OCI-LY7 (cell line): ENCODE results near the gene USP34. TPM values are rescaled to one million over a fixed set of nuclear protein-coding genes. Genes with fewer than 3 reads are reported as not detected.
A peak's percentile ranks its signal among the peaks of the same experiment; 100 is the strongest.

ENCODE experiments used
- BruUV-seq: library from RNA; stranded (reverse); fragments of 400-500 nt; replicated peaks from 2 replicates; lab custom pipeline; 2021; lab: Mats Ljungman, UMichigan
- CTCF ChIA-PET: fragments of 300-600 bp; sonication (Branson Sonifier 250); formaldehyde crosslinking; loops from one replicate; lab custom pipeline; 2022; ENCODE audit warnings: antibody characterized with exemption; ENCODE audit not compliant: unreplicated experiment; lab: Charles Lee
- POLR2A ChIA-PET: fragments of 300-600 bp; sonication (Branson Sonifier 250); formaldehyde crosslinking; loops from one replicate; lab custom pipeline; 2022; ENCODE audit warnings: antibody characterized with exemption; lab: Charles Lee
- DNase-seq: peaks from one replicate; pipeline ENCODE4 v3.0.0-alpha.2; 2015; ENCODE audit warnings: low spot score
- H2AFZ ChIP-seq: fragments of 200-600 bp; sonication (generic), shearing (Covaris generic); 2 replicates; pipeline ENCODE4 v1.6.1; 2014; ENCODE audit warnings: mild to moderate bottlenecking, antibody characterized with exemption, low read length, moderate library complexity
- H3K27ac ChIP-seq: fragments of 200-600 bp; sonication (generic); 2 replicates; pipeline ENCODE4 v1.5.1; 2014; ENCODE audit warnings: mixed run types, low read depth, mild to moderate bottlenecking, moderate library complexity, low read length, inconsistent platforms; ENCODE audit not compliant: poor library complexity, severe bottlenecking
- H3K36me3 ChIP-seq: fragments of 200-600 bp; sonication (generic); 2 replicates; pipeline ENCODE4 v1.6.1; 2014; ENCODE audit warnings: mild to moderate bottlenecking, antibody characterized with exemption, low read length, moderate library complexity, mixed read lengths; ENCODE audit not compliant: insufficient read depth
- H3K4me1 ChIP-seq: fragments of 200-600 bp; sonication (generic); 2 replicates; pipeline ENCODE4 v1.5.1; 2014; ENCODE audit warnings: mild to moderate bottlenecking, low read length; ENCODE audit not compliant: insufficient read depth, poor library complexity, severe bottlenecking
- H3K4me2 ChIP-seq: fragments of 200-600 bp; sonication (generic); 2 replicates; pipeline ENCODE4 v1.6.1; 2014; ENCODE audit warnings: mild to moderate bottlenecking, low read length
- H3K4me3 ChIP-seq: fragments of 200-600 bp; sonication (generic); 2 replicates; pipeline ENCODE4 v1.5.1; 2014; ENCODE audit warnings: mild to moderate bottlenecking, low read depth, low read length; ENCODE audit not compliant: poor library complexity, severe bottlenecking
- H3K79me2 ChIP-seq: fragments of 200-600 bp; sonication (generic); 2 replicates; pipeline ENCODE4 v1.6.1; 2016; ENCODE audit warnings: low read depth, mild to moderate bottlenecking, low read length, moderate library complexity, mixed read lengths; ENCODE audit not compliant: insufficient read depth
- H3K9me2 ChIP-seq: fragments of 200-600 bp; sonication (generic); 2 replicates; pipeline ENCODE4 v1.6.1; 2016; ENCODE audit warnings: mild to moderate bottlenecking, low read length, mixed read lengths; ENCODE audit not compliant: insufficient read depth
- H3K9me3 ChIP-seq: fragments of 200-600 bp; sonication (generic); 2 replicates; pipeline ENCODE4 v1.6.1; 2014; ENCODE audit warnings: mild to moderate bottlenecking, mixed run types, low read length, mixed read lengths
- H4K20me1 ChIP-seq: fragments of 200-600 bp; sonication (generic); 2 replicates; pipeline ENCODE4 v1.6.1; 2014; ENCODE audit warnings: mild to moderate bottlenecking, antibody characterized with exemption, low read length, moderate library complexity, mixed read lengths; ENCODE audit not compliant: insufficient read depth
- CTCF ChIP-seq: fragments of 200-600 bp; sonication (generic); conservative IDR thresholded peaks from 2 replicates; pipeline ENCODE4 v1.5.1; 2014; ENCODE audit warnings: mild to moderate bottlenecking, antibody characterized with exemption, low read length, moderate library complexity, mixed read lengths
- EZH2phosphoT487 ChIP-seq: fragments of 200-600 bp; sonication (generic); IDR thresholded peaks from 2 replicates; pipeline ENCODE4 v1.6.1; 2018; ENCODE audit warnings: low read depth, borderline replicate concordance, mild to moderate bottlenecking, mixed run types, antibody characterized with exemption, low read length, moderate library complexity, mixed read lengths
- intact Hi-C: fragments of 100-400 bp; cut with micrococcal nuclease; formaldehyde crosslinking; loops from one replicate; pipeline ENCODE4 v1.10.0; 2022; ENCODE audit not compliant: unreplicated experiment
- total RNA-seq, 2 experiments: library from RNA; depleted of rRNA in 1 of 2; stranded (reverse); fragments of >200 nt in 1 of 2; shearing (Covaris generic) in 1 of 2; gene quantifications; 2 replicates each; pipeline ENCODE4 v1.2.3, GENCODE V29; 2014 to 2022

Gene USP34
- total RNA-seq, 2 experiments from 2014 or later = 192 to 344 TPM

- BruUV-seq = no TSS peak
- Histone ChIP-seq H4K20me1 (peaks cover 45% of the 10 kb centered on the region), H3K4me2 (peak overlapping the region; percentile 73), H3K4me3 (peak overlapping the region; percentile 56), H3K27ac (peak overlapping the region; percentile 82), H2AFZ (no peak overlapping the region), H3K9me2 (no peaks in the 10 kb centered on the region), H3K9me3 (no peaks in the 10 kb centered on the region), H3K36me3 (peaks cover 73% of the 10 kb centered on the region), H3K79me2 (peaks cover 100% of the 10 kb centered on the region), H3K4me1 (peaks cover 96% of the 10 kb centered on the region)
- TF ChIP-seq CTCF (no peak), EZH2phosphoT487 (no peak)
- CTCF ChIA-PET = no interaction called here
- DNase-seq = no peak
- intact Hi-C loops = no loop called here
- POLR2A ChIA-PET = interaction anchor here (0.6 to 4.8 kb wide), 8 partner anchors 13 to 85 kb away, joined by 3 to 31 read pairs (median 4); no protein-coding TSS in a partner anchor
These were observed 7.0 kb downstream of the USP34 start for GRCh38 chr2:61463769-61464475.

DNA sequence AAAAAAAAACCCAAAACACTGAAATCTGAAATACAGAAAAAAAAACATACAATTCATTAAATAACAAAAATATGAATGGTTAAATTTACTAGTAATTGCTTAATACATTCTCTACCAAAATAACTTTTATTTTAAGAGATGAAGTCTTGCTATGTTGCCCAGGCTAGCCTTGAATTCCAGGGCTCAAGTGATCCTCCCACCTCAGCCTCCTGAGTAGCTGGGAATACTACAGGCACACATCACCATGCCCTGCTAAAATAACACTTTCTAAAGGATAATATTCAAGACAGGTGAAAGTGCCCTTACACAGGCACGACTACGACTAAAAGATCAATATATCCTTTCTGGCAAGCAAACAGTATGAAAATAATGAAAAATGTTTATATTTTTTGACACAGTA lies 9.5 kb downstream of the USP34 start:
- H3K79me2 ChIP-seq = peaks cover 100% of the 10 kb centered on the region
- DNase-seq = no peak
- peak overlapping the region; percentile 40; the same call in 1 of the 2 replicates for H3K4me2 ChIP-seq
- H4K20me1 ChIP-seq = peaks cover 59% of the 10 kb centered on the region
- CTCF ChIA-PET = no interaction called here
- H2AFZ ChIP-seq = no peak overlapping the region
- no TSS peak for BruUV-seq
- H3K9me3 ChIP-seq = no peaks in the 10 kb centered on the region
- no peaks in the 10 kb centered on the region for H3K9me2 ChIP-seq
- H3K36me3 ChIP-seq = peaks cover 72% of the 10 kb centered on the region
- H3K4me3 ChIP-seq = no peak overlapping the region
- H3K4me1 ChIP-seq = peaks cover 99% of the 10 kb centered on the region
- H3K27ac ChIP-seq = no peak overlapping the region
- POLR2A ChIA-PET = interaction anchor here (0.6 to 4.8 kb wide), 7 partner anchors 10 to 53 kb away, joined by 3 to 31 read pairs (median 10); no protein-coding TSS in a partner anchor
- TF ChIP-seq EZH2phosphoT487 (no peak), CTCF (no peak)
- intact Hi-C loops = no loop called here

- Histone ChIP-seq H3K4me2 (peak overlapping the region; percentile 40), H3K36me3 (peaks cover 81% of the 10 kb centered on the region), H3K9me2 (no peaks in the 10 kb centered on the region), H3K9me3 (no peaks in the 10 kb centered on the region), H2AFZ (no peak overlapping the region), H3K4me1 (peaks cover 100% of the 10 kb centered on the region), H4K20me1 (peaks cover 69% of the 10 kb centered on the region), H3K27ac (peak overlapping the region; percentile 21), H3K79me2 (peaks cover 100% of the 10 kb centered on the region), H3K4me3 (peak overlapping the region; percentile 10)
- no peak for DNase-seq
- intact Hi-C loops = no loop called here
- ChIA-PET CTCF (interaction anchor here (0.7 kb wide), 1 partner anchor 21 kb away, joined by 4 read pairs; no protein-coding TSS in a partner anchor), POLR2A (interaction anchor here (0.7 to 2.8 kb wide), 8 partner anchors 12 to 40 kb away, joined by 3 to 18 read pairs (median 4); no protein-coding TSS in a partner anchor)
- TF ChIP-seq CTCF (no peak), EZH2phosphoT487 (no peak)
- BruUV-seq = no TSS peak
These were observed 10.7 kb downstream of the USP34 start for GRCh38 chr2:61460163-61460562.
